HCT116 (cell line): ENCODE results near the gene ADH1C. TPM values are rescaled to one million over a fixed set of nuclear protein-coding genes. Genes with fewer than 3 reads are reported as not detected.

Experiments
- ATAC-seq: fragments of 200-7000 bp; cut with Tn5 transposase; 2 replicates; pipeline ENCODE4 v1.9.1; 2020; ENCODE audit warnings: mild to moderate bottlenecking, moderate library complexity
- BruUV-seq: library from RNA; stranded (reverse); fragments of 400-500 nt; replicated peaks from 2 replicates; lab custom pipeline; 2021; lab: Mats Ljungman, UMichigan
- CTCF ChIA-PET: fragments of 300-600 bp; sonication (Branson Sonifier 250); formaldehyde crosslinking; loops from one replicate; lab custom pipeline; 2021; ENCODE audit warnings: antibody characterized with exemption; lab: Charles Lee
- POLR2A ChIA-PET: fragments of 300-600, 350-600 bp; sonication (Branson Sonifier 250); formaldehyde crosslinking; loops from one replicate; lab custom pipeline; 2021; ENCODE audit warnings: antibody characterized with exemption; lab: Charles Lee
- RAD21 ChIA-PET, 2 experiments: fragments of 300-600 bp; sonication (Branson Sonifier 250); formaldehyde crosslinking; loops; one replicate each; lab custom pipeline; 2023; ENCODE audit warnings: low total read pairs in 2 of 2; ENCODE audit not compliant: uncharacterized antibody in 2 of 2, unreplicated experiment in 2 of 2, low non-redundant PET in 1 of 2; lab: Charles Lee
- DNase-seq: peaks from one replicate; pipeline ENCODE4 v3.0.0-alpha.2; 2010; ENCODE audit warnings: low read depth, low spot score
- H2AFZ ChIP-seq: fragments of 200-600 bp; shearing (Covaris generic), sonication (generic); 2 replicates; pipeline ENCODE4 v1.6.1; 2017; ENCODE audit warnings: low read depth, mixed run types, mixed read lengths, antibody characterized with exemption, low read length; ENCODE audit not compliant: poor library complexity, severe bottlenecking
- H3K27ac ChIP-seq: 2 replicates; pipeline ENCODE4 v1.5.1; 2012; ENCODE audit warnings: low read depth, low read length
- H3K27me3 ChIP-seq: fragments of 200-600 bp; sonication (generic); 2 replicates; pipeline ENCODE4 v1.6.1; 2016; ENCODE audit warnings: mixed run types, low read length, mixed read lengths; ENCODE audit not compliant: insufficient read depth
- H3K36me3 ChIP-seq, 2 experiments: fragments of 200-500 bp in 1 of 2; fragments of 200-600 bp in 1 of 2; sonication (Bioruptor generic) in 1 of 2; sonication (generic) in 1 of 2; 2 replicates each; pipeline versions ENCODE4 v1.5.1 to v1.6.1; 2014 to 2016; ENCODE audit warnings: low read length in 2 of 2, inconsistent platforms in 1 of 2, mixed read lengths in 1 of 2, mixed run types in 1 of 2; ENCODE audit not compliant: insufficient read depth in 2 of 2, control insufficient read depth in 1 of 2
- H3K4me1 ChIP-seq, 2 experiments: fragments of 200-600 bp in 1 of 2; sonication (generic) in 1 of 2; 2 replicates each; pipeline versions ENCODE4 v1.5.1 to v1.6.1; 2012 to 2017; ENCODE audit warnings: low read length in 2 of 2, inconsistent platforms in 1 of 2, mild to moderate bottlenecking in 1 of 2, mixed read lengths in 1 of 2, mixed run types in 1 of 2, moderate library complexity in 1 of 2; ENCODE audit not compliant: insufficient read depth in 2 of 2, control insufficient read depth in 1 of 2
- H3K4me2 ChIP-seq: fragments of 200-600 bp; sonication (generic); 2 replicates; pipeline ENCODE4 v1.6.1; 2017; ENCODE audit warnings: mixed run types, low read length, mixed read lengths
- H3K4me3 ChIP-seq, 2 experiments: fragments of 200-600 bp in 1 of 2; sonication (generic) in 1 of 2; replicated peaks in 1 of 2; 2 replicates each; pipeline ENCODE4 v1.5.1; 2011 to 2016; ENCODE audit warnings: low read length in 2 of 2, control low read depth in 1 of 2, low read depth in 1 of 2, mild to moderate bottlenecking in 1 of 2, mixed read lengths in 1 of 2, mixed run types in 1 of 2
- H3K79me2 ChIP-seq: fragments of 200-600 bp; sonication (generic); 2 replicates; pipeline ENCODE4 v1.6.1; 2017; ENCODE audit warnings: mild to moderate bottlenecking, mixed run types, low read length, moderate library complexity, mixed read lengths; ENCODE audit not compliant: insufficient read depth
- H3K9ac ChIP-seq: fragments of 200-600 bp; sonication (generic); 2 replicates; pipeline ENCODE4 v1.6.1; 2016; ENCODE audit warnings: low read length, mixed read lengths
- H3K9me2 ChIP-seq: fragments of 200-600 bp; sonication (generic), shearing (Covaris generic); 2 replicates; pipeline ENCODE4 v1.6.1; 2017; ENCODE audit warnings: mixed run types, mild to moderate bottlenecking, moderate library complexity; ENCODE audit not compliant: insufficient read depth
- H3K9me3 ChIP-seq, 2 experiments: fragments of 200-500 bp in 1 of 2; fragments of 200-600 bp in 1 of 2; sonication (Bioruptor generic) in 1 of 2; sonication (generic) in 1 of 2; 2 replicates each; pipeline ENCODE4 v1.6.1; 2014 to 2017; ENCODE audit warnings: low read length in 2 of 2, mixed read lengths in 2 of 2, inconsistent platforms in 1 of 2, low read depth in 1 of 2, mild to moderate bottlenecking in 1 of 2, mixed run types in 1 of 2, moderate library complexity in 1 of 2; ENCODE audit not compliant: control insufficient read depth in 1 of 2, insufficient read depth in 1 of 2
- H4K20me1 ChIP-seq: fragments of 200-600 bp; sonication (generic), shearing (Covaris generic); 2 replicates; pipeline ENCODE4 v1.6.1; 2017; ENCODE audit warnings: mixed run types, mild to moderate bottlenecking, moderate library complexity; ENCODE audit not compliant: insufficient read depth
- CEBPB ChIP-seq: IDR thresholded peaks from 2 replicates; pipeline ENCODE4 v1.6.1; 2012; ENCODE audit warnings: low read depth
- CTCF ChIP-seq, 3 experiments: fragments of 200-600 bp in 1 of 3; sonication (generic) in 1 of 3; IDR thresholded peaks in 2 of 3; conservative IDR thresholded peaks in 1 of 3; 2 replicates each; pipeline ENCODE4 v1.5.1; 2012 to 2017; ENCODE audit warnings: low read depth in 2 of 3, low read length in 2 of 3, antibody characterized with exemption in 1 of 3, borderline replicate concordance in 1 of 3, control low read depth in 1 of 3, mild to moderate bottlenecking in 1 of 3, mixed read lengths in 1 of 3, mixed run types in 1 of 3, moderate library complexity in 1 of 3; ENCODE audit not compliant: insufficient read depth in 1 of 3
- EGR1 ChIP-seq: IDR thresholded peaks from 2 replicates; pipeline ENCODE4 v1.6.1; 2012; ENCODE audit warnings: low read depth
- EZH2 ChIP-seq: fragments of 200-600 bp; sonication (generic); IDR thresholded peaks from 2 replicates; pipeline ENCODE4 v1.6.1; 2017; ENCODE audit warnings: antibody characterized with exemption, mixed run types
- EZH2phosphoT487 ChIP-seq: fragments of 200-600 bp; IDR thresholded peaks from 2 replicates; pipeline ENCODE4 v1.6.1; 2018; ENCODE audit warnings: antibody characterized with exemption, borderline replicate concordance
- FOSL1 ChIP-seq: IDR thresholded peaks from 2 replicates; pipeline ENCODE4 v1.6.1; 2012; ENCODE audit warnings: low read depth
- JUND ChIP-seq: IDR thresholded peaks from 2 replicates; pipeline ENCODE4 v1.6.1; 2012
- POLR2A ChIP-seq: IDR thresholded peaks from 2 replicates; pipeline ENCODE4 v1.7.0; 2011; ENCODE audit warnings: borderline replicate concordance; ENCODE audit not compliant: insufficient read depth, insufficient read length; ENCODE audit errors: extremely low read depth
- POLR2AphosphoS5 ChIP-seq: IDR thresholded peaks from 2 replicates; pipeline ENCODE4 v1.6.1; 2011; ENCODE audit warnings: mild to moderate bottlenecking, low read depth, low read length, moderate library complexity
- REST ChIP-seq: IDR thresholded peaks from 2 replicates; pipeline ENCODE4 v1.6.1; 2012; ENCODE audit warnings: low read depth
- SP1 ChIP-seq: IDR thresholded peaks from 2 replicates; pipeline ENCODE4 v1.6.1; 2012; ENCODE audit warnings: low read depth
- SRF ChIP-seq: IDR thresholded peaks from 2 replicates; pipeline ENCODE4 v1.6.1; 2012; ENCODE audit warnings: low read depth
- ZBTB33 ChIP-seq: IDR thresholded peaks from 2 replicates; pipeline ENCODE4 v1.6.1; 2011; ENCODE audit warnings: mild to moderate bottlenecking, low read length, moderate library complexity; ENCODE audit not compliant: insufficient replicate concordance; ENCODE audit errors: extremely low read depth
- ZFX ChIP-seq: fragments of 450-650 bp; IDR thresholded peaks from 2 replicates; pipeline ENCODE4 v1.6.1; 2017
- ZNF274 ChIP-seq: fragments of 200-500 bp; sonication (Bioruptor generic); IDR thresholded peaks from 2 replicates; pipeline ENCODE4 v1.6.1; 2014; ENCODE audit warnings: mild to moderate bottlenecking, low read depth, low read length, inconsistent platforms
- intact Hi-C: fragments of 100-400 bp; cut with micrococcal nuclease; formaldehyde crosslinking; loops from 2 replicates; pipeline ENCODE4 v1.10.0; 2022
- total RNA-seq: library from RNA; stranded (reverse); gene quantifications from one replicate; pipeline ENCODE4 v1.2.1, GENCODE V29; 2021; ENCODE audit not compliant: unreplicated experiment
- TF ChIP-seq, protein P1 (sequence below): IDR thresholded peaks from 2 replicates; pipeline ENCODE4 v1.6.1; 2012
- TF ChIP-seq, protein P2 (sequence below): IDR thresholded peaks from 2 replicates; pipeline ENCODE4 v1.6.1; 2012

Gene ADH1C
- total RNA-seq, 1 experiment from 2014 or later, result not detected

DNA sequence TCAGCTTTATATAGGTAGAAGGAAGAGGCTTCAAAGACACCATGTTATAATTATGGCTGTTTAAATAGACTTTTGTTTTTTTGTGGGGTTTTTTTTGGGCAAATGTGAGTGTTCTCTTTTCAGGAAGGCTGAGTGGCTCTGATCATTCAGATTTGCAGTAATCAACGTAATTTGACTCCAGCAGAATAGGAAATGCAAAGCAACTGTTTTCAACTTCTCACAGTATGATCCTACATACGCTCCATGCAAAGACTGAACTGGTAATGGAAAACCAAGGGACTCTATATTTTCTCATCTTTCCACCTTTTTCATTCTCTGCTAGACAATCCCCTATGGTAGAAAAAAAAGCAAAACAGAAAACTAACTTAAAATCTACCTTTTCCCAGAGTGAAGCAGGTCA lies 42.2 kb downstream of the ADH1C start:
- no TSS peak for BruUV-seq
- POLR2A ChIA-PET, result no interaction called here
- H3K27me3 ChIP-seq, result no peaks in the 10 kb centered on the region
- no peaks in the 10 kb centered on the region for H3K4me1 ChIP-seq
- H3K4me2 ChIP-seq, result no peak overlapping the region
- H3K79me2 ChIP-seq, result no peaks in the 10 kb centered on the region
- H4K20me1 ChIP-seq, result no peaks in the 10 kb centered on the region
- CTCF ChIA-PET, result no interaction called here
- H3K4me3 ChIP-seq, result no peak overlapping the region
- H3K9me2 ChIP-seq, result no peaks in the 10 kb centered on the region
- no peak for TF ChIP-seq FOSL1
- no peak for TF ChIP-seq POLR2A
- TF ChIP-seq CTCF (IDR thresholded peaks at IDR 0.05 in 2 of 3, conservative IDR thresholded peaks at IDR 0.05 in 1 of 3; ENCODE audit: borderline replicate concordance in 1 of 3, insufficient read depth in 1 of 3, low read depth in 2 of 3, low read length in 2 of 3), result no peak
- TF ChIP-seq SP1, result no peak
- TF ChIP-seq ZNF274, result no peak
- TF ChIP-seq EZH2phosphoT487, result no peak
- no peak for TF ChIP-seq SRF
- TF ChIP-seq, protein P1, sequence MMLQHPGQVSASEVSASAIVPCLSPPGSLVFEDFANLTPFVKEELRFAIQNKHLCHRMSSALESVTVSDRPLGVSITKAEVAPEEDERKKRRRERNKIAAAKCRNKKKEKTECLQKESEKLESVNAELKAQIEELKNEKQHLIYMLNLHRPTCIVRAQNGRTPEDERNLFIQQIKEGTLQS, result no peak
- no peak for TF ChIP-seq ZFX
- TF ChIP-seq ZBTB33, result no peak
- no peak for TF ChIP-seq EZH2
- no peak for TF ChIP-seq CEBPB
- no peak for TF ChIP-seq EGR1
- TF ChIP-seq JUND, result no peak
- no peak for TF ChIP-seq REST
- TF ChIP-seq, protein P2, sequence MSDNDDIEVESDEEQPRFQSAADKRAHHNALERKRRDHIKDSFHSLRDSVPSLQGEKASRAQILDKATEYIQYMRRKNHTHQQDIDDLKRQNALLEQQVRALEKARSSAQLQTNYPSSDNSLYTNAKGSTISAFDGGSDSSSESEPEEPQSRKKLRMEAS, result no peak
- TF ChIP-seq POLR2AphosphoS5, result no peak
- no peaks in the 10 kb centered on the region for H3K9me3 ChIP-seq
- no peak overlapping the region for H2AFZ ChIP-seq
- H3K9ac ChIP-seq, result no peak overlapping the region
- H3K36me3 ChIP-seq, result no peaks in the 10 kb centered on the region
- intact Hi-C loops, result no loop called here
- no peak for ATAC-seq
- RAD21 ChIA-PET, result no interaction called here
- H3K27ac ChIP-seq, result no peak overlapping the region
- no peak for DNase-seq
